GM12891 (cell line): Measurements from ENCODE around the gene ARG2.

ENCODE experiments used
- POLR2A ChIP-seq: IDR thresholded peaks from 2 replicates; pipeline ENCODE4 v1.6.1; 2011; ENCODE audit warnings: low read depth, low read length, control low read depth
- POLR2AphosphoS5 ChIP-seq: IDR thresholded peaks from 2 replicates; pipeline ENCODE4 v1.6.1; 2011; ENCODE audit warnings: low read depth, low read length, control low read depth
- POU2F2 ChIP-seq: IDR thresholded peaks from 2 replicates; pipeline ENCODE4 v1.6.1; 2011; ENCODE audit warnings: low read depth, mild to moderate bottlenecking, control low read depth, low read length, moderate library complexity
- TAF1 ChIP-seq: IDR thresholded peaks from 2 replicates; pipeline ENCODE4 v1.6.1; 2011; ENCODE audit warnings: low read depth, low read length, control low read depth

- no peak for TF ChIP-seq TAF1
- TF ChIP-seq POU2F2: no peak
- no peak for TF ChIP-seq POLR2A
- no peak for TF ChIP-seq POLR2AphosphoS5
Measured at GRCh38 chr14:67584978-67585377, 34.7 kb upstream of the ARG2 start.
